Memory B cell (primary cell): ENCODE data around the gene ARHGAP42.
"Not testable (repeated sequence)": the region's sequence is repeated elsewhere in the genome, so short reads cannot be mapped to it uniquely, and the experiment has no call there.

Experiments
- ATAC-seq: fragments of 150-1000 bp; cut with Tn5 transposase; 2 replicates; pipeline ENCODE4 v1.10.0; 2021; ENCODE audit warnings: low read depth, mild to moderate bottlenecking, moderate library complexity
- DNase-seq, 2 donors: peaks; one replicate each; pipeline ENCODE4 v3.0.0; 2022; ENCODE audit warnings: low spot score in 2 of 2
- H3K27ac Mint-ChIP-seq: one replicate; pipeline ENCODE4 v1.8.0; 2022; ENCODE audit warnings: mild to moderate bottlenecking, moderate library complexity, mixed read lengths
- H3K27me3 Mint-ChIP-seq: one replicate; pipeline ENCODE4 v1.8.0; 2022; ENCODE audit warnings: mixed read lengths
- H3K36me3 Mint-ChIP-seq: one replicate; pipeline ENCODE4 v1.8.0; 2022; ENCODE audit warnings: mild to moderate bottlenecking, mixed read lengths
- H3K4me1 Mint-ChIP-seq: one replicate; pipeline ENCODE4 v1.8.0; 2022; ENCODE audit warnings: mixed read lengths
- H3K4me3 Mint-ChIP-seq: one replicate; pipeline ENCODE4 v1.8.0; 2022; ENCODE audit warnings: mild to moderate bottlenecking, moderate library complexity, mixed read lengths
- H3K9me3 Mint-ChIP-seq: one replicate; pipeline ENCODE4 v1.8.0; 2022; ENCODE audit warnings: mixed read lengths

The ARHGAP42 gene

GRCh38 chr11:100748153-100748552 is 61.1 kb downstream of the ARHGAP42 start:
- no peak for ATAC-seq
- Mint-ChIP-seq H3K36me3 (peaks cover 22% of the 10 kb centered on the region), H3K27me3 (peaks cover 2% of the 10 kb centered on the region), H3K9me3 (peaks cover 12% of the 10 kb centered on the region), H3K4me3 (no peak overlapping the region), H3K27ac (no peak overlapping the region), H3K4me1 (peaks cover 7% of the 10 kb centered on the region)
- DNase-seq: no peak

GRCh38 chr11:100749887-100750565 is 62.9 kb downstream of the ARHGAP42 start:
- not testable (repeated sequence) for H3K4me3 Mint-ChIP-seq, H3K4me1 Mint-ChIP-seq, H3K27me3 Mint-ChIP-seq, DNase-seq, ATAC-seq, H3K9me3 Mint-ChIP-seq, H3K27ac Mint-ChIP-seq
- peaks cover 19% of the 10 kb centered on the region for H3K36me3 Mint-ChIP-seq

- not testable (repeated sequence) for H3K4me3 Mint-ChIP-seq, H3K9me3 Mint-ChIP-seq, DNase-seq, H3K4me1 Mint-ChIP-seq, H3K27me3 Mint-ChIP-seq, H3K27ac Mint-ChIP-seq, ATAC-seq
- H3K36me3 Mint-ChIP-seq: peaks cover 19% of the 10 kb centered on the region
Observed at GRCh38 chr11:100750566-100750891, 63.4 kb downstream of the ARHGAP42 start.

- H3K36me3 Mint-ChIP-seq: peaks cover 14% of the 10 kb centered on the region
- H3K27ac Mint-ChIP-seq: no peak overlapping the region
- DNase-seq: no peak
- H3K4me3 Mint-ChIP-seq: no peak overlapping the region
- peaks cover 4% of the 10 kb centered on the region for H3K4me1 Mint-ChIP-seq
- peaks cover 10% of the 10 kb centered on the region for H3K9me3 Mint-ChIP-seq
- peaks cover 2% of the 10 kb centered on the region for H3K27me3 Mint-ChIP-seq
- no peak for ATAC-seq
Observed at GRCh38 chr11:100752371-100753171, 65.5 kb downstream of the ARHGAP42 start.

- H3K9me3 Mint-ChIP-seq: peaks cover 10% of the 10 kb centered on the region
- peaks cover 14% of the 10 kb centered on the region for H3K36me3 Mint-ChIP-seq
- no peak for DNase-seq
- H3K27ac Mint-ChIP-seq: no peak overlapping the region
- H3K27me3 Mint-ChIP-seq: peaks cover 2% of the 10 kb centered on the region
- H3K4me3 Mint-ChIP-seq: no peak overlapping the region
- H3K4me1 Mint-ChIP-seq: peaks cover 4% of the 10 kb centered on the region
- ATAC-seq: no peak
Observed at GRCh38 chr11:100753172-100753543, 66.1 kb downstream of the ARHGAP42 start.

GRCh38 chr11:100753571-100753970 is 66.5 kb downstream of the ARHGAP42 start:
- Mint-ChIP-seq H3K4me1 (peaks cover 4% of the 10 kb centered on the region), H3K9me3 (peaks cover 10% of the 10 kb centered on the region), H3K4me3 (no peak overlapping the region), H3K36me3 (peaks cover 14% of the 10 kb centered on the region), H3K27me3 (peaks cover 2% of the 10 kb centered on the region), H3K27ac (no peak overlapping the region)
- ATAC-seq (no peak), DNase-seq (no peak)

DNA sequence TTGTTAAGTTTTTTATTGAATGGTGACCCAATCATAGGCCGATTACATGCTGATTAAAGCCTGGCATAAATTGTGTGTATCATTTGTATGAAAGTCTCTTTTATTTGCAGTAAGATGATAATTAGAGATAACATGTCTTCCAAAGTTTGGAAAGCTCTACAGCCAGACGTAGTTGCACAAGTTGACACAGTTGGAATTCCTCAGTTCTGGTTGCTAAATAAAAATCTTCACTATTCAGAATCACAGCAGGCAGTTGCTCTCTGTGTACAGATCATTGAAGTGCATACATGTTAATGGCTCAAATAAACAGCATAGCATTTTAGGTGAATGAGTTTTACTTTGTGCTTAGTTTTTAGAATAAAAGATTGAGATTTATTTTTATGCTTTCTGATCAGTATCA is 69.5 kb downstream of the ARHGAP42 start:
- ATAC-seq: no peak
- H3K4me1 Mint-ChIP-seq: peaks cover 12% of the 10 kb centered on the region
- H3K4me3 Mint-ChIP-seq: no peak overlapping the region
- no peaks in the 10 kb centered on the region for H3K9me3 Mint-ChIP-seq
- no peaks in the 10 kb centered on the region for H3K27me3 Mint-ChIP-seq
- no peaks in the 10 kb centered on the region for H3K36me3 Mint-ChIP-seq
- no peak for DNase-seq
- H3K27ac Mint-ChIP-seq: no peak overlapping the region

DNA sequence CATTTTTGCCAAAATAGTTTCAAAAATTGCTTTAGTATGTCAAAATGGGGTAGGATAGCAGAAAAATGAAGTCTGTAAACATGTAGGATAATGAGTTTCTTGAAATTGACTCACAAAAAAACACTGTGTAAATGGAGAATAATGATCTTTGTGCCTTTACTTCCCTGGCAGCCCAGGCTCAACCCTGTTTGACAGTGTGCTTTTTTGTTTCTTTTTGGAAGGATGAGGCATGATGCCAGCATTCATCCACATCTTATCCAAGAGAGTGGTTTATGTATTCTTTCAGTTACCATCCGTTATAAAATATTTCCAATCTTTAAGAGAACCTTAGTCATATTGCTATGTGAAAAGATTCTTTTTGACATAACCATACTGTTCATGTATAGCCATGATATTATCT is 70.6 kb downstream of the ARHGAP42 start:
- DNase-seq (no peak), ATAC-seq (no peak)
- Mint-ChIP-seq H3K27ac (no peak overlapping the region), H3K4me1 (peaks cover 12% of the 10 kb centered on the region), H3K27me3 (no peaks in the 10 kb centered on the region), H3K36me3 (no peaks in the 10 kb centered on the region), H3K9me3 (no peaks in the 10 kb centered on the region), H3K4me3 (no peak overlapping the region)

GRCh38 chr11:100759106-100759505 is 72.0 kb downstream of the ARHGAP42 start:
- Mint-ChIP-seq H3K9me3 (no peaks in the 10 kb centered on the region), H3K4me3 (no peak overlapping the region), H3K27ac (no peak overlapping the region), H3K4me1 (peaks cover 9% of the 10 kb centered on the region), H3K36me3 (no peaks in the 10 kb centered on the region), H3K27me3 (no peaks in the 10 kb centered on the region)
- no peak for ATAC-seq
- no peak for DNase-seq

DNA sequence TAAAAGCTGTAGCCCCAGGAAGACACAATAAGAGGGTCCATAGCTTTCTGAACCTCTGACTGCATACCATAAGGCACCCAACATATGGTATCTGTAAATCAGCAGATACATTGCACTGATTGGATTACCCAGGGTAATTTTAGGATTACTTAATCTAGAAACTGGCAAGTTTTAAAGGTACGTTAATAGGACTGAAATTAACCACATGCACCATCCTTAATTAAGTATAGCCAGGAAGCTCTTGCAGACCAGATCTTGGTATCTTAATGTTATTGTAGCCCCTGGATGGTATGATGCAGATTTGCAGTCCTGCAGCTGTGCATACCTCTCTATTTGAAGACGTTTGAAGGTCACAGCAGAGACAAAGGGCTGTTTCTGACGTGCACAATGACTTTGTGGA is 72.8 kb downstream of the ARHGAP42 start:
- H3K36me3 Mint-ChIP-seq: no peaks in the 10 kb centered on the region
- no peaks in the 10 kb centered on the region for H3K9me3 Mint-ChIP-seq
- DNase-seq (no peak), ATAC-seq (no peak)
- no peaks in the 10 kb centered on the region for H3K27me3 Mint-ChIP-seq
- no peak overlapping the region for H3K27ac Mint-ChIP-seq
- H3K4me3 Mint-ChIP-seq: no peak overlapping the region
- peaks cover 9% of the 10 kb centered on the region for H3K4me1 Mint-ChIP-seq

GRCh38 chr11:100760744-100761143 is 73.7 kb downstream of the ARHGAP42 start:
- Mint-ChIP-seq H3K27ac (no peak overlapping the region), H3K9me3 (no peaks in the 10 kb centered on the region), H3K27me3 (no peaks in the 10 kb centered on the region), H3K36me3 (no peaks in the 10 kb centered on the region), H3K4me1 (peaks cover 9% of the 10 kb centered on the region), H3K4me3 (no peak overlapping the region)
- DNase-seq: no peak
- ATAC-seq: no peak

DNA sequence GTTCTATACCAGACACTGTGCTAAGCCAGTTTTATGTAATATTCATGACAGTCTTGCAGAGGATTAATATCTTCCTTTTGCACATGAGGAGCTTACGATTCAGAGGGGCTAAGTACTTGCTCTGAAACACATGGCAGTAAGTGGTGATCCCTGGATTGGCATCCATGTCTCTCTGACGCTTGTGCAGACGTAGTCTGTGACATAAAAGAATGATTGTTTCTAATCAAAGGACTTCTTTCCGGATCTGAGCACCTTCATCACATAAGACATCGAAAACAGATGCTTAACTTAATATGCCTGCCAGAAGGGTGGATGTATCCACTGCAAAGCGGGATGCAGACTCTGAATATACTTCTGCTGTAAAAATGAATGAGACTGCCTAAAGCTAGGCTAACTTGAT is 74.8 kb downstream of the ARHGAP42 start:
- Mint-ChIP-seq H3K9me3 (no peaks in the 10 kb centered on the region), H3K27ac (no peak overlapping the region), H3K27me3 (no peaks in the 10 kb centered on the region), H3K36me3 (no peaks in the 10 kb centered on the region), H3K4me1 (peaks cover 9% of the 10 kb centered on the region), H3K4me3 (no peak overlapping the region)
- ATAC-seq: no peak
- DNase-seq: no peak

GRCh38 chr11:100766764-100767163 is 79.7 kb downstream of the ARHGAP42 start:
- DNase-seq (no peak), ATAC-seq (no peak)
- peaks cover 4% of the 10 kb centered on the region for H3K36me3 Mint-ChIP-seq
- no peak overlapping the region for H3K27ac Mint-ChIP-seq
- no peaks in the 10 kb centered on the region for H3K9me3 Mint-ChIP-seq
- no peak overlapping the region for H3K4me3 Mint-ChIP-seq
- peaks cover 2% of the 10 kb centered on the region for H3K4me1 Mint-ChIP-seq
- no peaks in the 10 kb centered on the region for H3K27me3 Mint-ChIP-seq

- Mint-ChIP-seq H3K9me3 (no peaks in the 10 kb centered on the region), H3K4me1 (peaks cover 2% of the 10 kb centered on the region), H3K27me3 (no peaks in the 10 kb centered on the region), H3K4me3 (no peak overlapping the region), H3K36me3 (peaks cover 8% of the 10 kb centered on the region), H3K27ac (no peak overlapping the region)
- ATAC-seq (no peak), DNase-seq (no peak)
Observed at GRCh38 chr11:100769165-100769564, 82.1 kb downstream of the ARHGAP42 start.

- H3K4me1 Mint-ChIP-seq: peaks cover 4% of the 10 kb centered on the region
- no peak overlapping the region for H3K4me3 Mint-ChIP-seq
- DNase-seq (no peak), ATAC-seq (no peak)
- H3K27me3 Mint-ChIP-seq: no peaks in the 10 kb centered on the region
- peaks cover 2% of the 10 kb centered on the region for H3K9me3 Mint-ChIP-seq
- peaks cover 12% of the 10 kb centered on the region for H3K36me3 Mint-ChIP-seq
- H3K27ac Mint-ChIP-seq: no peak overlapping the region
Observed at GRCh38 chr11:100769617-100770016, 82.5 kb downstream of the ARHGAP42 start.
